Measurements from ENCODE around the gene NCOA3. TPM values are rescaled to one million over a fixed set of nuclear protein-coding genes. Genes with fewer than 3 reads are reported as not detected.

Gene NCOA3
- total and polyA plus RNA-seq, 2 experiments from 2014 or later, result 6.7 to 25.8 TPM

DNA sequence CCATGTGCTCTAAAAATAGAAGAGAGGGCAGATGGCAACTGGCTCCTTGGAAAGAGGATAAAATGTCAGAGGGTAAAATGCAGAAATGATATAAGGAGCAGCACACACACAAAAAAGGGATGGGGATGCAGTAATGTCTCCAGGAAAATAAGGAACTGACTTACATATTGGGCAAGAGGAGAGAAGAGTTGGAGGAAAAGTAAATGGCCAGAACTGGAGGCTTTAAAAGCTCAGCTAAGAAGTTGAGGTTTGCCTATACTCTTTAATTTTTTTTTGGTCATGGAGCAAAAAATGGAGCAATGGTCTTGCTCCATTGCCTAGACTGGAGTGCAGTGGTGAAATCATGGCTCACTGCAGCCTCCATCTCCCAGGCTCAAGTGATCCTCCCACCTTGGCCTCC lies 189.9 kb downstream of the NCOA3 start (continued):
- TF ChIP-seq, protein P1, sequence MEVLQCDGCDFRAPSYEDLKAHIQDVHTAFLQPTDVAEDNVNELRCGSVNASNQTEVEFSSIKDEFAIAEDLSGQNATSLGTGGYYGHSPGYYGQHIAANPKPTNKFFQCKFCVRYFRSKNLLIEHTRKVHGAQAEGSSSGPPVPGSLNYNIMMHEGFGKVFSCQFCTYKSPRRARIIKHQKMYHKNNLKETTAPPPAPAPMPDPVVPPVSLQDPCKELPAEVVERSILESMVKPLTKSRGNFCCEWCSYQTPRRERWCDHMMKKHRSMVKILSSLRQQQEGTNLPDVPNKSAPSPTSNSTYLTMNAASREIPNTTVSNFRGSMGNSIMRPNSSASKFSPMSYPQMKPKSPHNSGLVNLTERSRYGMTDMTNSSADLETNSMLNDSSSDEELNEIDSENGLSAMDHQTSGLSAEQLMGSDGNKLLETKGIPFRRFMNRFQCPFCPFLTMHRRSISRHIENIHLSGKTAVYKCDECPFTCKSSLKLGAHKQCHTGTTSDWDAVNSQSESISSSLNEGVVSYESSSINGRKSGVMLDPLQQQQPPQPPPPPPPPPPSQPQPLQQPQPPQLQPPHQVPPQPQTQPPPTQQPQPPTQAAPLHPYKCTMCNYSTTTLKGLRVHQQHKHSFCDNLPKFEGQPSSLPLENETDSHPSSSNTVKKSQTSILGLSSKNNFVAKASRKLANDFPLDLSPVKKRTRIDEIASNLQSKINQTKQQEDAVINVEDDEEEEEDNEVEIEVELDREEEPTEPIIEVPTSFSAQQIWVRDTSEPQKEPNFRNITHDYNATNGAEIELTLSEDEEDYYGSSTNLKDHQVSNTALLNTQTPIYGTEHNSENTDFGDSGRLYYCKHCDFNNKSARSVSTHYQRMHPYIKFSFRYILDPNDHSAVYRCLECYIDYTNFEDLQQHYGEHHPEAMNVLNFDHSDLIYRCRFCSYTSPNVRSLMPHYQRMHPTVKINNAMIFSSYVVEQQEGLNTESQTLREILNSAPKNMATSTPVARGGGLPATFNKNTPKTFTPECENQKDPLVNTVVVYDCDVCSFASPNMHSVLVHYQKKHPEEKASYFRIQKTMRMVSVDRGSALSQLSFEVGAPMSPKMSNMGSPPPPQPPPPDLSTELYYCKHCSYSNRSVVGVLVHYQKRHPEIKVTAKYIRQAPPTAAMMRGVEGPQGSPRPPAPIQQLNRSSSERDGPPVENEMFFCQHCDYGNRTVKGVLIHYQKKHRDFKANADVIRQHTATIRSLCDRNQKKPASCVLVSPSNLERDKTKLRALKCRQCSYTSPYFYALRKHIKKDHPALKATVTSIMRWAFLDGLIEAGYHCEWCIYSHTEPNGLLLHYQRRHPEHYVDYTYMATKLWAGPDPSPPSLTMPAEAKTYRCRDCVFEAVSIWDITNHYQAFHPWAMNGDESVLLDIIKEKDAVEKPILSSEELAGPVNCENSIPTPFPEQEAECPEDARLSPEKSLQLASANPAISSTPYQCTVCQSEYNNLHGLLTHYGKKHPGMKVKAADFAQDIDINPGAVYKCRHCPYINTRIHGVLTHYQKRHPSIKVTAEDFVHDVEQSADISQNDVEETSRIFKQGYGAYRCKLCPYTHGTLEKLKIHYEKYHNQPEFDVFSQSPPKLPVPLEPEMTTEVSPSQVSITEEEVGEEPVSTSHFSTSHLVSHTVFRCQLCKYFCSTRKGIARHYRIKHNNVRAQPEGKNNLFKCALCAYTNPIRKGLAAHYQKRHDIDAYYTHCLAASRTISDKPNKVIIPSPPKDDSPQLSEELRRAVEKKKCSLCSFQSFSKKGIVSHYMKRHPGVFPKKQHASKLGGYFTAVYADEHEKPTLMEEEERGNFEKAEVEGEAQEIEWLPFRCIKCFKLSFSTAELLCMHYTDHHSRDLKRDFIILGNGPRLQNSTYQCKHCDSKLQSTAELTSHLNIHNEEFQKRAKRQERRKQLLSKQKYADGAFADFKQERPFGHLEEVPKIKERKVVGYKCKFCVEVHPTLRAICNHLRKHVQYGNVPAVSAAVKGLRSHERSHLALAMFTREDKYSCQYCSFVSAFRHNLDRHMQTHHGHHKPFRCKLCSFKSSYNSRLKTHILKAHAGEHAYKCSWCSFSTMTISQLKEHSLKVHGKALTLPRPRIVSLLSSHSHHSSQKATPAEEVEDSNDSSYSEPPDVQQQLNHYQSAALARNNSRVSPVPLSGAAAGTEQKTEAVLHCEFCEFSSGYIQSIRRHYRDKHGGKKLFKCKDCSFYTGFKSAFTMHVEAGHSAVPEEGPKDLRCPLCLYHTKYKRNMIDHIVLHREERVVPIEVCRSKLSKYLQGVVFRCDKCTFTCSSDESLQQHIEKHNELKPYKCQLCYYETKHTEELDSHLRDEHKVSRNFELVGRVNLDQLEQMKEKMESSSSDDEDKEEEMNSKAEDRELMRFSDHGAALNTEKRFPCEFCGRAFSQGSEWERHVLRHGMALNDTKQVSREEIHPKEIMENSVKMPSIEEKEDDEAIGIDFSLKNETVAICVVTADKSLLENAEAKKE (CRISPR knock-in tag; IDR thresholded peaks at IDR 0.05), result no peak
- no peak for TF ChIP-seq NANOG (IDR thresholded peaks at IDR 0.05; ENCODE audit: borderline replicate concordance)
- no peak for TF ChIP-seq CREB1 (CRISPR knock-in tag; IDR thresholded peaks at IDR 0.05; ENCODE audit: low read depth)
- TF ChIP-seq ZNF114 (CRISPR knock-in tag; IDR thresholded peaks at IDR 0.05), result no peak
- no peak for TF ChIP-seq POLR2AphosphoS5 (IDR thresholded peaks at IDR 0.05; ENCODE audit: low read depth)

DNA sequence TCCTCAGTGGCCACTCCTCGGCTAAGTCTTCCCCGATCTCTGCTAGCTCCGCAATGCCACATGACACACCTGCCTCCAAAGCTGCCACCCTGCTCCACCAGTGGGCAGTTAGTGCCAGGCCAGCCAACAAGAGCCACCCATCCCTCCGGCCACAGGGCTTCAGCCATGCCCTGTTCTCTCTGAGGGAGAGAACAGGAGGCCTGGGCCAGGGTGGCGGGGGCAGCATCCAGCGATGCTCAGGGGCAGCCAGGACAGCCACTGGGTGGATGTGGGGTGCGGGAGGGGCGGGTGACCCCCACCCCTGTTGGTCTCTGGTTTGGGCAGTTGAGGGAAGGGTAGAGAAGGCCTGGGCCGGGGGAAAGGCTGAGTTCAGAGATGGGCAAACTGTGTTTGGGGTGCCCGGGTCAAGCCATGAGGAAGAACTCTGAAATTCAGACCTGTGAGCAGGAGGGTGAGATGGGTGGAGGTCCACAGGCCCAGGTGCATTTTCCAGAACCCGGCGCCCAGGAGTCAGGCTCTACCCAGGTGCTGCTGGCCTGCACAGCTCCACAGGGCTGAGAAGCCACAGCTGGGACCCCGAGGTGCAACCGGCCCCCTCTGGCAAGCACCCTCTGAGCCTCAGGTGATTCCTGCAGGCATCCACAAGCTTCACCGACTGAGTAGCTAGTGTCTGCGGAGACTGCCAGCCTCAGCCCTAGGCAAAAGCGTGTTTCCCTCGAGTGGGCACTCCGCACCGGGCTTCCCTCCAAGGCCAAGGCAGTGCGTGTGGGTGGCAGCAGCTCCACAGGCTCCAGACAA lies 192.5 kb downstream of the NCOA3 start:
- Histone ChIP-seq H3K4me2 (no peak overlapping the region), H4K20me1 (replicated peaks; ENCODE audit: insufficient read depth) (no peaks in the 10 kb centered on the region), H3K9me2 (ENCODE audit: insufficient read depth) (no peaks in the 10 kb centered on the region), H3K4me1 (ENCODE audit: insufficient read depth) (no peaks in the 10 kb centered on the region), H3F3A (replicated peaks; ENCODE audit: low read depth) (no peaks in the 10 kb centered on the region), H3K27me3 (ENCODE audit: insufficient read depth) (no peaks in the 10 kb centered on the region), H3K36me3 (ENCODE audit: insufficient read depth) (peaks cover 20% of the 10 kb centered on the region), H3K27ac (ENCODE audit: low read depth) (no peak overlapping the region), H3K4me3 (no peak overlapping the region), H2AFZ (no peak overlapping the region), H3K79me2 (replicated peaks; ENCODE audit: insufficient read depth) (no peaks in the 10 kb centered on the region)
- Mint-ChIP-seq H3K36me3 (ENCODE audit: low read depth) (peaks cover 19% of the 10 kb centered on the region; the same call in 2 of the 3 replicates), H3K4me3 (no peak overlapping the region), H3K27ac (no peak overlapping the region), H3K27me3 (ENCODE audit: insufficient read depth, low read depth, poor library complexity) (peaks cover 3% of the 10 kb centered on the region), H3K9me3 (peaks cover 35% of the 10 kb centered on the region), H3K4me1 (peaks cover 14% of the 10 kb centered on the region)
- ATAC-seq, result no peak
- no peak for DNase-seq (ENCODE audit: low spot score)
- TF ChIP-seq ETS1 (IDR thresholded peaks at IDR 0.05), result no peak
- TF ChIP-seq EZH2 (IDR thresholded peaks at IDR 0.05; ENCODE audit: low read depth, unreplicated experiment), result no peak
- TF ChIP-seq, protein P2, sequence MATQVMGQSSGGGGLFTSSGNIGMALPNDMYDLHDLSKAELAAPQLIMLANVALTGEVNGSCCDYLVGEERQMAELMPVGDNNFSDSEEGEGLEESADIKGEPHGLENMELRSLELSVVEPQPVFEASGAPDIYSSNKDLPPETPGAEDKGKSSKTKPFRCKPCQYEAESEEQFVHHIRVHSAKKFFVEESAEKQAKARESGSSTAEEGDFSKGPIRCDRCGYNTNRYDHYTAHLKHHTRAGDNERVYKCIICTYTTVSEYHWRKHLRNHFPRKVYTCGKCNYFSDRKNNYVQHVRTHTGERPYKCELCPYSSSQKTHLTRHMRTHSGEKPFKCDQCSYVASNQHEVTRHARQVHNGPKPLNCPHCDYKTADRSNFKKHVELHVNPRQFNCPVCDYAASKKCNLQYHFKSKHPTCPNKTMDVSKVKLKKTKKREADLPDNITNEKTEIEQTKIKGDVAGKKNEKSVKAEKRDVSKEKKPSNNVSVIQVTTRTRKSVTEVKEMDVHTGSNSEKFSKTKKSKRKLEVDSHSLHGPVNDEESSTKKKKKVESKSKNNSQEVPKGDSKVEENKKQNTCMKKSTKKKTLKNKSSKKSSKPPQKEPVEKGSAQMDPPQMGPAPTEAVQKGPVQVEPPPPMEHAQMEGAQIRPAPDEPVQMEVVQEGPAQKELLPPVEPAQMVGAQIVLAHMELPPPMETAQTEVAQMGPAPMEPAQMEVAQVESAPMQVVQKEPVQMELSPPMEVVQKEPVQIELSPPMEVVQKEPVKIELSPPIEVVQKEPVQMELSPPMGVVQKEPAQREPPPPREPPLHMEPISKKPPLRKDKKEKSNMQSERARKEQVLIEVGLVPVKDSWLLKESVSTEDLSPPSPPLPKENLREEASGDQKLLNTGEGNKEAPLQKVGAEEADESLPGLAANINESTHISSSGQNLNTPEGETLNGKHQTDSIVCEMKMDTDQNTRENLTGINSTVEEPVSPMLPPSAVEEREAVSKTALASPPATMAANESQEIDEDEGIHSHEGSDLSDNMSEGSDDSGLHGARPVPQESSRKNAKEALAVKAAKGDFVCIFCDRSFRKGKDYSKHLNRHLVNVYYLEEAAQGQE (IDR thresholded peaks at IDR 0.05; ENCODE audit: unreplicated experiment), result no peak
- no peak for TF ChIP-seq POLR2AphosphoS5 (IDR thresholded peaks at IDR 0.05; ENCODE audit: low read depth)
- no peak for TF ChIP-seq CTCF (conservative IDR thresholded peaks at IDR 0.05; ENCODE audit: low read depth in 2 of 2)
- TF ChIP-seq CREB1 (CRISPR knock-in tag; IDR thresholded peaks at IDR 0.05; ENCODE audit: low read depth), result no peak
- no peak for TF ChIP-seq EZH2phosphoT487 (IDR thresholded peaks at IDR 0.05; ENCODE audit: unreplicated experiment)
- TF ChIP-seq NANOG (IDR thresholded peaks at IDR 0.05; ENCODE audit: borderline replicate concordance), result no peak
- TF ChIP-seq ZNF114 (CRISPR knock-in tag; IDR thresholded peaks at IDR 0.05), result no peak

All from GM23338 (cell line).